Loucy (cell line): ENCODE measurements around the gene GLP2R.

Source experiments
- EZH2phosphoT487 ChIP-seq: fragments of 200-600 bp; IDR thresholded peaks from 2 replicates; pipeline ENCODE4 v1.6.1; 2018; ENCODE audit warnings: antibody characterized with exemption, mild to moderate bottlenecking, moderate library complexity, borderline replicate concordance
- TF ChIP-seq, protein P1 (sequence below): fragments of 200-600 bp; sonication (generic); conservative IDR thresholded peaks from 2 replicates; pipeline ENCODE4 v1.5.1; 2014; ENCODE audit warnings: mild to moderate bottlenecking, antibody characterized with exemption, low read length

- TF ChIP-seq, protein P1, sequence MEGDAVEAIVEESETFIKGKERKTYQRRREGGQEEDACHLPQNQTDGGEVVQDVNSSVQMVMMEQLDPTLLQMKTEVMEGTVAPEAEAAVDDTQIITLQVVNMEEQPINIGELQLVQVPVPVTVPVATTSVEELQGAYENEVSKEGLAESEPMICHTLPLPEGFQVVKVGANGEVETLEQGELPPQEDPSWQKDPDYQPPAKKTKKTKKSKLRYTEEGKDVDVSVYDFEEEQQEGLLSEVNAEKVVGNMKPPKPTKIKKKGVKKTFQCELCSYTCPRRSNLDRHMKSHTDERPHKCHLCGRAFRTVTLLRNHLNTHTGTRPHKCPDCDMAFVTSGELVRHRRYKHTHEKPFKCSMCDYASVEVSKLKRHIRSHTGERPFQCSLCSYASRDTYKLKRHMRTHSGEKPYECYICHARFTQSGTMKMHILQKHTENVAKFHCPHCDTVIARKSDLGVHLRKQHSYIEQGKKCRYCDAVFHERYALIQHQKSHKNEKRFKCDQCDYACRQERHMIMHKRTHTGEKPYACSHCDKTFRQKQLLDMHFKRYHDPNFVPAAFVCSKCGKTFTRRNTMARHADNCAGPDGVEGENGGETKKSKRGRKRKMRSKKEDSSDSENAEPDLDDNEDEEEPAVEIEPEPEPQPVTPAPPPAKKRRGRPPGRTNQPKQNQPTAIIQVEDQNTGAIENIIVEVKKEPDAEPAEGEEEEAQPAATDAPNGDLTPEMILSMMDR, result no peak
- TF ChIP-seq EZH2phosphoT487, result no peak
Observed at GRCh38 chr17:9894231-9894630, 68.5 kb downstream of the GLP2R start.
